Measurements from ENCODE around the gene SRGAP1.

SRGAP1 gene

GRCh38 chr12:64184216-64184615 is 339.7 kb downstream of the SRGAP1 start:
- H3K4me3 ChIP-seq (ENCODE audit: low read depth, low read length), result no peak overlapping the region
- no peaks in the 10 kb centered on the region for H3K27me3 ChIP-seq (replicated peaks)
- no peak overlapping the region for H3K27ac ChIP-seq
- in situ Hi-C loops (cut with HindIII; ENCODE audit: low pct_ligation_motif_present, low sequenced_read_pairs), result no loop called here
- no peak for TF ChIP-seq CTCF (IDR thresholded peaks at IDR 0.05; ENCODE audit: low read depth, low read length, missing control alignments)
- DNase-seq, result no peak
- H3K36me3 ChIP-seq (replicated peaks), result no peaks in the 10 kb centered on the region

- H3K36me3 ChIP-seq (replicated peaks), result no peaks in the 10 kb centered on the region
- peak; percentile 78 for DNase-seq
- no peaks in the 10 kb centered on the region for H3K27me3 ChIP-seq (replicated peaks)
- TF ChIP-seq CTCF (IDR thresholded peaks at IDR 0.05; ENCODE audit: low read depth, low read length, missing control alignments), result no peak
- H3K4me3 ChIP-seq (ENCODE audit: low read depth, low read length), result no peak overlapping the region
- in situ Hi-C loops (cut with HindIII; ENCODE audit: low pct_ligation_motif_present, low sequenced_read_pairs), result no loop called here
- peak overlapping the region; percentile 97 for H3K27ac ChIP-seq
Observed at GRCh38 chr12:64186789-64187188, 342.3 kb downstream of the SRGAP1 start.

GRCh38 chr12:64187370-64187769 is 342.9 kb downstream of the SRGAP1 start:
- no peaks in the 10 kb centered on the region for H3K27me3 ChIP-seq (replicated peaks)
- H3K36me3 ChIP-seq (replicated peaks), result no peaks in the 10 kb centered on the region
- no peak overlapping the region for H3K4me3 ChIP-seq (ENCODE audit: low read depth, low read length)
- H3K27ac ChIP-seq, result peak overlapping the region; percentile 97
- in situ Hi-C loops (cut with HindIII; ENCODE audit: low pct_ligation_motif_present, low sequenced_read_pairs), result no loop called here
- no peak for TF ChIP-seq CTCF (IDR thresholded peaks at IDR 0.05; ENCODE audit: low read depth, low read length, missing control alignments)
- peak; percentile 57 for DNase-seq

- DNase-seq, result no peak
- H3K27ac ChIP-seq, result peak overlapping the region; percentile 97
- H3K4me3 ChIP-seq (ENCODE audit: low read depth, low read length), result no peak overlapping the region
- H3K27me3 ChIP-seq (replicated peaks), result no peaks in the 10 kb centered on the region
- H3K36me3 ChIP-seq (replicated peaks), result no peaks in the 10 kb centered on the region
- TF ChIP-seq CTCF (IDR thresholded peaks at IDR 0.05; ENCODE audit: low read depth, low read length, missing control alignments), result no peak
- in situ Hi-C loops (cut with HindIII; ENCODE audit: low pct_ligation_motif_present, low sequenced_read_pairs), result no loop called here
Observed at GRCh38 chr12:64187794-64188193, 343.3 kb downstream of the SRGAP1 start.

- in situ Hi-C loops (cut with HindIII; ENCODE audit: low pct_ligation_motif_present, low sequenced_read_pairs), result no loop called here
- no peak overlapping the region for H3K4me3 ChIP-seq (ENCODE audit: low read depth, low read length)
- no peak overlapping the region for H3K27ac ChIP-seq
- H3K27me3 ChIP-seq (replicated peaks), result no peaks in the 10 kb centered on the region
- DNase-seq, result no peak
- TF ChIP-seq CTCF (IDR thresholded peaks at IDR 0.05; ENCODE audit: low read depth, low read length, missing control alignments), result no peak
- no peaks in the 10 kb centered on the region for H3K36me3 ChIP-seq (replicated peaks)
Observed at GRCh38 chr12:64189530-64189929, 345.0 kb downstream of the SRGAP1 start.

- Histone ChIP-seq H3K36me3 (replicated peaks) (no peaks in the 10 kb centered on the region), H3K27me3 (replicated peaks) (no peaks in the 10 kb centered on the region), H3K4me3 (ENCODE audit: low read depth, low read length) (no peak overlapping the region), H3K27ac (no peak overlapping the region)
- DNase-seq, result no peak
- in situ Hi-C loops (cut with HindIII; ENCODE audit: low pct_ligation_motif_present, low sequenced_read_pairs), result no loop called here
- TF ChIP-seq CTCF (IDR thresholded peaks at IDR 0.05; ENCODE audit: low read depth, low read length, missing control alignments), result no peak
Observed at GRCh38 chr12:64190140-64190539, 345.6 kb downstream of the SRGAP1 start.
